Pancreas (tissue), 10 donors: ENCODE results near the gene NOL8. TPM values are rescaled to one million over a fixed set of nuclear protein-coding genes. Genes with fewer than 3 reads are reported as not detected.

Experiments
- ATAC-seq, 4 donors: fragments of 200-7000 bp; cut with Tn5 transposase; one replicate each; pipeline versions ENCODE4 v1.8.0 to v1.9.1; 2020; ENCODE audit warnings: mild to moderate bottlenecking in 4 of 4, moderate library complexity in 4 of 4
- DNase-seq, 6 donors: peaks; one replicate each; pipeline ENCODE4 v3.0.0-alpha.2; 2020
- FAIRE-seq: peaks from 2 replicates; lab custom pipeline; 2012; peaks lifted over from hg19 to GRCh38; lab: Jason Lieb, UNC
- H3K27ac ChIP-seq, 4 donors: fragments of 200-600 bp; sonication (generic); 1 replicate in 3 of 4; 2 replicates in 1 of 4; pipeline versions ENCODE4 v1.5.0 to v1.8.0; 2020
- H3K27me3 ChIP-seq, 4 donors: fragments of 200-600 bp; one replicate each; pipeline ENCODE4 v1.8.0; 2021
- H3K36me3 ChIP-seq, 3 donors: fragments of 200-600 bp; sonication (generic) in 1 of 3; one replicate each; pipeline versions ENCODE4 v1.5.0 to v1.8.0; 2020 to 2021
- H3K4me1 ChIP-seq, 3 donors: fragments of 200-600 bp; one replicate each; pipeline ENCODE4 v1.8.0; 2021
- H3K4me3 ChIP-seq, 4 donors: fragments of 200-600 bp; sonication (generic) in 2 of 4; one replicate each; pipeline versions ENCODE4 v1.5.0 to v1.8.0; 2020 to 2021
- H3K9me3 ChIP-seq, 4 donors: fragments of 200-600 bp; one replicate each; pipeline ENCODE4 v1.8.0; 2021
- CTCF ChIP-seq, 4 donors: fragments of 200-600 bp; sonication (generic) in 3 of 4; IDR thresholded peaks; one replicate each; pipeline versions ENCODE4 v1.5.0 to v1.8.0; 2021; ENCODE audit warnings: antibody characterized with exemption in 4 of 4
- WGBS, 2 donors: extraction: QIAGEN DNeasy Blood & Tissue Kit; methylation state at CpG; one replicate each; pipeline ENCODE4 v1.1.7; 2013; 5-methylcytosine and 5-hydroxymethylcytosine counted together
- intact Hi-C, 3 donors: fragments of 100-400 bp; cut with DNase I; formaldehyde crosslinking; loops; one replicate each; pipeline versions ENCODE4 v1.11.1 to v1.14.2; 2022
- polyA plus RNA-seq, 2 donors: library from polyadenylated mRNA; stranded (reverse); fragments of 200-250 nt; gene quantifications; one replicate each; pipeline ENCODE4 v1.2.3, GENCODE V29; 2013
- total RNA-seq, 6 donors: library from RNA; stranded (reverse); fragmentation: NEBNext Ultra II Directional in 4 of 6; extraction: Animal tissue kit (Norgen Biotek cat#: 25700) in 4 of 6; gene quantifications; one replicate each; pipeline versions ENCODE4 v1.2.1 to v1.2.4, GENCODE V29; 2021 to 2023
- donor health status: healthy with polysubstance abuse.
- donor health status: DM: no; HTN: no; CAD: no; lungs with moderate emphysema.
- donor health status: DM: no; HTN: no; CAD: no.
- donor health status: control.
- donor health status: control.
- donor health status: Bipolar disorder and iron deficiency.
- donor health status: DM: yes; HTN: yes; CAD: no.
- donor health status: DM: no; HTN: no; CAD: no.
- donor health status: DM: no; HTN: no; CAD: no.
- donor health status: DM: yes; HTN: yes; CAD: no.

The NOL8 gene
- total and polyA plus RNA-seq, 8 donors = 9.7 to 20.6 (median 14.9) TPM

DNA sequence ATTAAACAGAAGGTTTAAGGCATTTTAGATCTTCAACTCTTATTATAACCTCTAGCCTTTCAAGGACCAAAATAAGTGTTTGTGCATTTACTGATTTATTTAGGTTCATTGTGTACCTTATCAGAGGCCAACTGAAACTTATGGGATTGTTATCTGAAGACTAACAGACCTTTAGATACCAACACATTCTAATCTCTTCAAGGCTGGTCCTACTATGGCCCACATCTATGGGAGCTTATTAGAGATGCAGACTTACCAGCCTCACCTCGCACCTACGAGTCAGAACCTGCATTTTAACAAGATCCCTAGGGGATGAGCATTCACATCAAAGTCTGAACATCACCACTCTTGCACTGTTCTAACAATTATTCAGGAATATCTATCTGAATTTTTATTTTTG lies 33.6 kb downstream of the NOL8 start:
- no peak overlapping the region for H3K27ac ChIP-seq
- DNase-seq = no peak
- H3K27me3 ChIP-seq = no peaks in the 10 kb centered on the region
- peaks cover 0 to 18% (median 9%) of the 10 kb centered on the region in 3 donors for H3K4me1 ChIP-seq
- H3K36me3 ChIP-seq = no peaks in the 10 kb centered on the region
- intact Hi-C loops = no loop called here
- WGBS, 2 donors = 64 to 74% methylated on average over 2 of the region's 2 CpGs
- TF ChIP-seq CTCF (IDR thresholded peaks at IDR 0.05) = no peak
- H3K4me3 ChIP-seq = no peak overlapping the region
- no peak for FAIRE-seq
- no peaks in the 10 kb centered on the region for H3K9me3 ChIP-seq
- no peak for ATAC-seq

DNA sequence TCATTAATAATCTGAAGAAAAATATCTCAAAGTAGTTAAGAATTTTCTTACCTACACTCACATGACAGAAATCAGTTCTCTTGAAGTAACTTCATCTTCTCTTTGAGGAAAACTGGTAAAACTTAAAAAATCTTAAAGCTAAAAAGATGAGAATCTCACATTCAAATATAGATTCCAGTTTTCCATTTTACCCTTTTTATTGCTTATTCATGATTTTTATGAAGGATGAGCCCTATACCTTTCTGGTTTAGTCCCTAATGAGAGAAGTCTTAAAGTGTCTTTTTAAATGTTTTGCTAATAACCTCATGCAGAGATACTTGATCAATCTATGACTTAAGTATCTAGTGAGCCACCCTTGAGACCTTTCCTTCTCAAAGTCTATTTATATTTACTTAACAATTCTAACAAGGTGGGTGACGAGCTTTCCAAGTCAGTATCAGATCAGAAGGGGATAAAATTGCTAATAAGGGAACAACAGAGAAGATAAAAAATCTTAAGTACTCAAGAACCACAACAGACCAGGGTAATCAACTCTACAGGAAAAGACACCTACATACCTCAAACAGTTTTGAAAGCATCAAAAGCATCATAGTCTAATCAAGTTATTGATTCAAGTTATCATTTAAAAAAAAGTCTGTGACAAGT lies 34.2 kb downstream of the NOL8 start:
- DNase-seq (no peak), FAIRE-seq (no peak), ATAC-seq (no peak)
- Histone ChIP-seq H3K4me3 (no peak overlapping the region), H3K4me1 (peaks cover 0 to 18% (median 9%) of the 10 kb centered on the region in 3 donors), H3K36me3 (no peaks in the 10 kb centered on the region), H3K9me3 (no peaks in the 10 kb centered on the region), H3K27ac (no peak overlapping the region), H3K27me3 (no peaks in the 10 kb centered on the region)
- intact Hi-C loops = no loop called here
- no peak for TF ChIP-seq CTCF (IDR thresholded peaks at IDR 0.05)
- WGBS, 2 donors = 28 to 46% methylated on average over 1 of the region's 1 CpG

- intact Hi-C loops = no loop called here
- H3K9me3 ChIP-seq = no peaks in the 10 kb centered on the region
- H3K36me3 ChIP-seq = peaks cover 0 to 7% (median 0%) of the 10 kb centered on the region in 3 donors
- no peak overlapping the region for H3K27ac ChIP-seq
- WGBS, 2 donors = 83 to 92% methylated on average over 5 of the region's 5 CpGs
- TF ChIP-seq CTCF (IDR thresholded peaks at IDR 0.05) = no peak
- peaks cover 0 to 15% (median 9%) of the 10 kb centered on the region in 3 donors for H3K4me1 ChIP-seq
- DNase-seq (no peak), ATAC-seq (no peak), FAIRE-seq (no peak)
- H3K4me3 ChIP-seq = no peak overlapping the region
- H3K27me3 ChIP-seq = no peaks in the 10 kb centered on the region
These were observed 35.3 kb downstream of the NOL8 start for GRCh38 chr9:92289708-92290390.

- FAIRE-seq (no peak), DNase-seq (no peak), ATAC-seq (no peak)
- no peak overlapping the region for H3K4me3 ChIP-seq
- peaks cover 10 to 42% (median 24%) of the 10 kb centered on the region in 3 donors for H3K36me3 ChIP-seq
- WGBS, 2 donors = 44 to 60% methylated on average over 1 of the region's 1 CpG
- TF ChIP-seq CTCF (IDR thresholded peaks at IDR 0.05) = no peak
- H3K27me3 ChIP-seq = no peaks in the 10 kb centered on the region
- H3K9me3 ChIP-seq = no peaks in the 10 kb centered on the region
- H3K27ac ChIP-seq = no peak overlapping the region
- intact Hi-C loops = no loop called here
- H3K4me1 ChIP-seq = no peaks in the 10 kb centered on the region
These were observed 45.8 kb downstream of the NOL8 start for GRCh38 chr9:92279302-92279701.

GRCh38 chr9:92278110-92278509 lies 47.0 kb downstream of the NOL8 start:
- FAIRE-seq (no peak), DNase-seq (no peak), ATAC-seq (no peak)
- intact Hi-C loops = no loop called here
- no peak overlapping the region for H3K4me3 ChIP-seq
- H3K27ac ChIP-seq = no peak overlapping the region
- TF ChIP-seq CTCF (IDR thresholded peaks at IDR 0.05) = no peak
- 87 to 89% methylated on average over 2 of the region's 2 CpGs for WGBS, 2 donors
- peaks cover 12 to 50% (median 27%) of the 10 kb centered on the region in 3 donors for H3K36me3 ChIP-seq
- no peaks in the 10 kb centered on the region for H3K27me3 ChIP-seq
- no peaks in the 10 kb centered on the region for H3K9me3 ChIP-seq
- H3K4me1 ChIP-seq = no peaks in the 10 kb centered on the region
